K562 (cell line): Measurements from ENCODE around the gene AMOTL1. TPM values are rescaled to one million over a fixed set of nuclear protein-coding genes. Genes with fewer than 3 reads are reported as not detected.

Experiments
- ARID1B ChIP-seq: fragments of 450-650 bp; IDR thresholded peaks from 2 replicates; pipeline ENCODE4 v1.6.1; 2016; ENCODE audit warnings: antibody characterized with exemption, mild to moderate bottlenecking, inconsistent platforms
- ETV5 ChIP-seq: sonication (generic); formaldehyde crosslinking; IDR thresholded peaks from 2 replicates; pipeline ENCODE4 v1.4.0; 2020; ENCODE audit warnings: low read depth, mild to moderate bottlenecking, missing genetic modification reagents
- FOXA1 ChIP-seq: fragments of 450-650 bp; IDR thresholded peaks from 2 replicates; pipeline ENCODE4 v1.6.1; 2016; ENCODE audit warnings: mild to moderate bottlenecking, borderline replicate concordance
- HDAC1 ChIP-seq, 2 experiments: fragments of 450-650 bp; IDR thresholded peaks; 2 replicates each; pipeline ENCODE4 v1.6.1; 2016 to 2017; ENCODE audit warnings: inconsistent platforms in 1 of 2, mild to moderate bottlenecking in 1 of 2, moderate library complexity in 1 of 2
- KDM5B ChIP-seq: fragments of 200-600 bp; sonication (generic); IDR thresholded peaks from 2 replicates; pipeline ENCODE4 v1.6.1; 2012; ENCODE audit warnings: low read depth, mild to moderate bottlenecking, moderate library complexity, low read length, control low read depth, inconsistent platforms; ENCODE audit not compliant: insufficient replicate concordance
- MXI1 ChIP-seq: IDR thresholded peaks from 2 replicates; pipeline ENCODE4 v1.6.1; 2011; ENCODE audit warnings: low read depth, mild to moderate bottlenecking, improper control_type of control experiment, low read length
- NFXL1 ChIP-seq: fragments of 450-650 bp; formaldehyde crosslinking; IDR thresholded peaks from 2 replicates; pipeline ENCODE4 v1.4.0; 2021; ENCODE audit warnings: mild to moderate bottlenecking
- PHF21A ChIP-seq: fragments of 450-650 bp; IDR thresholded peaks from 2 replicates; pipeline ENCODE4 v1.6.1; 2017; ENCODE audit warnings: low read depth, borderline replicate concordance
- PML ChIP-seq: IDR thresholded peaks from 2 replicates; pipeline ENCODE4 v1.6.1; 2012; ENCODE audit warnings: low read length, inconsistent platforms
- POLR3A ChIP-seq: IDR thresholded peaks from 2 replicates; pipeline ENCODE4 v1.6.1; 2011; ENCODE audit warnings: borderline replicate concordance, mild to moderate bottlenecking, moderate library complexity; ENCODE audit not compliant: insufficient read length, insufficient read depth; ENCODE audit errors: extremely low read depth
- RBBP5 ChIP-seq: fragments of 200-600 bp; sonication (generic); IDR thresholded peaks from 2 replicates; pipeline ENCODE4 v1.6.1; 2012; ENCODE audit warnings: borderline replicate concordance, mild to moderate bottlenecking, low read length, control low read depth, inconsistent platforms; ENCODE audit not compliant: insufficient read depth, poor library complexity, severe bottlenecking
- RFX1 ChIP-seq: fragments of 450-650 bp; IDR thresholded peaks from 2 replicates; pipeline ENCODE4 v1.6.1; 2016; ENCODE audit warnings: mild to moderate bottlenecking, moderate library complexity
- SAFB2 ChIP-seq: fragments of 200-400 bp; formaldehyde crosslinking; IDR thresholded peaks from 2 replicates; pipeline ENCODE4 v1.6.1; 2018; ENCODE audit warnings: borderline replicate concordance, low read length, low read depth, moderate library complexity; ENCODE audit not compliant: severe bottlenecking
- SMC3 ChIP-seq: conservative IDR thresholded peaks from 2 replicates; pipeline ENCODE4 v1.6.1; 2011; ENCODE audit warnings: low read depth, low read length, improper control_type of control experiment; ENCODE audit not compliant: insufficient read depth
- SPI1 ChIP-seq: IDR thresholded peaks from 2 replicates; pipeline ENCODE4 v1.6.1; 2011; ENCODE audit warnings: low read depth, low read length, control low read depth, borderline replicate concordance
- TAF15 ChIP-seq: fragments of 200-400 bp; formaldehyde crosslinking; IDR thresholded peaks from 2 replicates; pipeline ENCODE4 v1.6.1; 2017; ENCODE audit warnings: mild to moderate bottlenecking, low read depth, low read length, moderate library complexity
- ZBTB7A ChIP-seq: IDR thresholded peaks from 2 replicates; pipeline ENCODE4 v1.6.1; 2011; ENCODE audit warnings: low read depth, mild to moderate bottlenecking, low read length, moderate library complexity, borderline replicate concordance; ENCODE audit not compliant: control insufficient read depth
- ZFPM2 ChIP-seq: fragments of 250-450 bp; sonication (Bioruptor Pico); IDR thresholded peaks from 2 replicates; pipeline ENCODE4 v1.5.1; 2022; ENCODE audit warnings: mild to moderate bottlenecking
- ZNF121 ChIP-seq: sonication (generic); formaldehyde crosslinking; conservative IDR thresholded peaks from 2 replicates; pipeline ENCODE4 v1.8.0; 2022; ENCODE audit warnings: missing genetic modification reagents
- ZNF197 ChIP-seq: fragments of 200-800 bp; sonication (Bioruptor generic); IDR thresholded peaks from 2 replicates; pipeline ENCODE4 v1.6.1; 2016; ENCODE audit warnings: low read depth, missing genetic modification characterization, missing compliant biosample characterization
- ZNF589 ChIP-seq: fragments of 200-800 bp; sonication (Bioruptor generic); IDR thresholded peaks from 2 replicates; pipeline ENCODE4 v1.6.1; 2016; ENCODE audit warnings: low read depth, missing genetic modification characterization, missing compliant biosample characterization
- ZNF695 ChIP-seq: fragments of 450-650 bp; formaldehyde crosslinking; IDR thresholded peaks from 2 replicates; pipeline ENCODE4 v1.4.0; 2020; ENCODE audit warnings: mild to moderate bottlenecking, moderate library complexity
- ZNF79 ChIP-seq: fragments of 250-450 bp; sonication (Bioruptor Pico); IDR thresholded peaks from 2 replicates; pipeline ENCODE4 v1.4.0; 2020; ENCODE audit warnings: low read depth, mild to moderate bottlenecking, moderate library complexity
- polyA plus RNA-seq, 8 experiments: library from polyadenylated mRNA; depleted of rRNA in 4 of 8; stranded (reverse) in 5 of 8; unstranded in 3 of 8; fragments of >200 nt; fragmentation: Nextera tagmentation in 2 of 8; fragmentation: Illumina TruSeq in 1 of 8; extraction: Ambion mirVana in 2 of 8; extraction: Trizol in 1 of 8; gene quantifications; 2 replicates each; pipeline versions ENCODE4 v1.2.1 to v1.2.3, GENCODE V29; 2011 to 2014; ENCODE audit warnings: inconsistent platforms in 1 of 8, missing spikeins in 1 of 8
- total RNA-seq, 7 experiments: library from RNA; depleted of rRNA in 6 of 7; stranded (reverse); fragments of >200 nt in 6 of 7; fragmentation: Illumina TruSeq in 2 of 7; extraction: Trizol in 2 of 7; gene quantifications; 2 replicates each; pipeline versions ENCODE4 v1.2.1 to v1.2.3, GENCODE V29; 2011 to 2021; ENCODE audit warnings: low replicate concordance in 1 of 7
- TF ChIP-seq, protein P1 (sequence below): sonication (generic); formaldehyde crosslinking; IDR thresholded peaks from 2 replicates; pipeline ENCODE4 v1.8.1; 2023; ENCODE audit warnings: mild to moderate bottlenecking, missing genetic modification reagents
- TF ChIP-seq, protein P2 (sequence below): IDR thresholded peaks from 3 replicates; pipeline ENCODE4 v1.6.1; 2011; ENCODE audit warnings: borderline replicate concordance, mild to moderate bottlenecking; ENCODE audit not compliant: insufficient read length, insufficient read depth

Gene AMOTL1
- total and polyA plus RNA-seq, 9 of the 15 experiments (the other 6 are each of a cell fraction or from before 2014, with no cell fraction given), result 4.0 to 35.4 (median 14.0) TPM

DNA sequence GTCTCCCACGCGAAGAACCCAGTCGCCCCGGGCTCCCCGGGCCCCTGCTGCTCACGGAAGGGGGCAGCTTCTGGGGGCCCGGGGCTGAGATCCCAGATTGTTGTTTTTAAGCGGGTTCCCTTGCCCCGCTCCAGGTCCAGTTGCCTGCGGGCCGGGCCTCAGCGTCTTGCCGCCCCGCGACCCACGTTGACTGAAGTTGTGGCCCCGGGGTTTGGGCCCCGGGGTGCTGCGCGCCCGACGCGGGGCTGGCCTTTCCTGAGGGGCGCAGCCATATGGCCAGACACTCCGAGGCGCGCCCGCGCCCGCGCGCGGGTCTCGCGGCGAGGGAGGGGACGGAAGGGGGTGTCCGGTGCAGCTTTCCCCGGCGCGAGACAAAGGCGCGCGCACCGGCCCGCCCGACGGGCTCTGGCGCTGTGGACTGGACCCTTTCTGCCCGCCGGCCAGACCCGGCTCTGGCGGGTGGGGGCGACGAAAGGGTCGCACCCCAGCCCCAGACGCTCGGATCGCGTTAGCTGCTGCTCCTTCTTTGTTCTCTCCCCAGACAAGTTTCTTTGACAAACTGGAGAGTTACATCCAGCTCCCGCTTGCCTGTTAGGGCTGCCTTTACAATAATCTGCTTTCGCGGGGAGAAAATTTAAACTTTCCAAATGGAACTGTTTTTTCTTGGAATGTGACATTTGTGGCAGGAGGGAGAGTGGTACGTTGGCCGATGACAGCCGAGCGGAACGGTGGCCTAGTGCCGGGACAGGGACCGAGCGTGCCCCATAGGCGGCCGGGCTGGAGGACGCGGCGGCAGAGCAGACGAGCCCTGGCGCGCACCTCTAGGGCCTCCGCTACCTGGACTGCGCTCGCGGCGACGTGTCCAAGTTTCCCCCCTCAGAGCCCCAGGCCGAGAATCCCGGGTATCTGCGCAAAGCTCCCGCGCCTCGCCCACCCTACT is 716 bp downstream of the AMOTL1 start (continued):
- TF ChIP-seq, protein P1, sequence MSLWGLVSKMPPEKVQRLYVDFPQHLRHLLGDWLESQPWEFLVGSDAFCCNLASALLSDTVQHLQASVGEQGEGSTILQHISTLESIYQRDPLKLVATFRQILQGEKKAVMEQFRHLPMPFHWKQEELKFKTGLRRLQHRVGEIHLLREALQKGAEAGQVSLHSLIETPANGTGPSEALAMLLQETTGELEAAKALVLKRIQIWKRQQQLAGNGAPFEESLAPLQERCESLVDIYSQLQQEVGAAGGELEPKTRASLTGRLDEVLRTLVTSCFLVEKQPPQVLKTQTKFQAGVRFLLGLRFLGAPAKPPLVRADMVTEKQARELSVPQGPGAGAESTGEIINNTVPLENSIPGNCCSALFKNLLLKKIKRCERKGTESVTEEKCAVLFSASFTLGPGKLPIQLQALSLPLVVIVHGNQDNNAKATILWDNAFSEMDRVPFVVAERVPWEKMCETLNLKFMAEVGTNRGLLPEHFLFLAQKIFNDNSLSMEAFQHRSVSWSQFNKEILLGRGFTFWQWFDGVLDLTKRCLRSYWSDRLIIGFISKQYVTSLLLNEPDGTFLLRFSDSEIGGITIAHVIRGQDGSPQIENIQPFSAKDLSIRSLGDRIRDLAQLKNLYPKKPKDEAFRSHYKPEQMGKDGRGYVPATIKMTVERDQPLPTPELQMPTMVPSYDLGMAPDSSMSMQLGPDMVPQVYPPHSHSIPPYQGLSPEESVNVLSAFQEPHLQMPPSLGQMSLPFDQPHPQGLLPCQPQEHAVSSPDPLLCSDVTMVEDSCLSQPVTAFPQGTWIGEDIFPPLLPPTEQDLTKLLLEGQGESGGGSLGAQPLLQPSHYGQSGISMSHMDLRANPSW (CRISPR knock-in tag), result no peak
- TF ChIP-seq SAFB2, result no peak
- no peak for TF ChIP-seq PHF21A
- no peak for TF ChIP-seq ZNF79
- TF ChIP-seq ZFPM2 (CRISPR knock-in tag), result no peak
- peak; percentile 16 for TF ChIP-seq KDM5B
- TF ChIP-seq MXI1, result no peak
- peak; percentile 58 for TF ChIP-seq RBBP5
- TF ChIP-seq ETV5, result no peak
- no peak for TF ChIP-seq ARID1B
- no peak for TF ChIP-seq TAF15
- no peak for TF ChIP-seq HDAC1 (IDR thresholded peaks at IDR 0.05)
- TF ChIP-seq, protein P2, sequence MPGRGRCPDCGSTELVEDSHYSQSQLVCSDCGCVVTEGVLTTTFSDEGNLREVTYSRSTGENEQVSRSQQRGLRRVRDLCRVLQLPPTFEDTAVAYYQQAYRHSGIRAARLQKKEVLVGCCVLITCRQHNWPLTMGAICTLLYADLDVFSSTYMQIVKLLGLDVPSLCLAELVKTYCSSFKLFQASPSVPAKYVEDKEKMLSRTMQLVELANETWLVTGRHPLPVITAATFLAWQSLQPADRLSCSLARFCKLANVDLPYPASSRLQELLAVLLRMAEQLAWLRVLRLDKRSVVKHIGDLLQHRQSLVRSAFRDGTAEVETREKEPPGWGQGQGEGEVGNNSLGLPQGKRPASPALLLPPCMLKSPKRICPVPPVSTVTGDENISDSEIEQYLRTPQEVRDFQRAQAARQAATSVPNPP, result no peak
- TF ChIP-seq SMC3, result no peak
- 0 out of 2 replicates have a peak, but pooled peaks have one; percentile 5 for TF ChIP-seq ZNF197 (CRISPR knock-in tag)
- TF ChIP-seq SPI1, result no peak
- no peak for TF ChIP-seq ZNF121 (CRISPR knock-in tag)
- no peak for TF ChIP-seq ZNF695
- no peak for TF ChIP-seq PML
- peak; percentile 66; the same call in 1 of the 2 replicates for TF ChIP-seq ZBTB7A
- no peak for TF ChIP-seq NFXL1 (CRISPR knock-in tag)
- no peak for TF ChIP-seq POLR3A
- no peak for TF ChIP-seq RFX1
- TF ChIP-seq ZNF589, result 0 out of 2 replicates have a peak, but pooled peaks have one; percentile 7
- TF ChIP-seq FOXA1, result no peak
